ENCODE measurements around the gene ADAMTSL2. TPM values are rescaled to one million over a fixed set of nuclear protein-coding genes. Genes with fewer than 3 reads are reported as not detected.

Gene ADAMTSL2
- polyA plus RNA-seq, 1 donor (not counting 4 experiments of a cell fraction or from before 2014, with no cell fraction given) = not detected

- no peak overlapping the region for H3K4me3 ChIP-seq (ENCODE audit: control insufficient read depth in 2 of 3, extremely low read depth in 1 of 3, insufficient read depth in 2 of 3, low read depth in 1 of 3, low read length in 3 of 3)
- H3K4me2 ChIP-seq (ENCODE audit: control insufficient read depth, extremely low read depth, insufficient read depth, low read depth, low read length) = no peak overlapping the region
- no peaks in the 10 kb centered on the region for H3K4me1 ChIP-seq (ENCODE audit: control insufficient read depth, extremely low read depth, insufficient read depth, low read length)
- no peaks in the 10 kb centered on the region for H3K9me1 ChIP-seq (ENCODE audit: control insufficient read depth, extremely low read depth, insufficient read depth, low read length)
- peaks cover 69% of the 10 kb centered on the region for H3K27me3 ChIP-seq (ENCODE audit: control insufficient read depth, extremely low read depth, insufficient read depth, low read length)
- H3K9me3 ChIP-seq (ENCODE audit: control insufficient read depth, low read depth, low read length) = no peaks in the 10 kb centered on the region
- DNase-seq (ENCODE audit: low read depth, low spot score) = no peak
- H2AFZ ChIP-seq (ENCODE audit: control insufficient read depth, low read length) = no peak overlapping the region
- FAIRE-seq = no peak
- no peaks in the 10 kb centered on the region for H3K36me3 ChIP-seq (ENCODE audit: control insufficient read depth in 2 of 2, extremely low read depth in 1 of 2, insufficient read depth in 2 of 2, low read length in 2 of 2)
- TF ChIP-seq CTCF (optimal IDR thresholded peaks at IDR 0.05 in 1 of 3, IDR thresholded peaks at IDR 0.05 in 1 of 3, conservative IDR thresholded peaks at IDR 0.05 in 1 of 3; ENCODE audit: extremely low read depth in 1 of 3, insufficient read depth in 2 of 3, low read length in 3 of 3) (no peak), EZH2 (IDR thresholded peaks at IDR 0.05; ENCODE audit: low read length) (no peak)
- dilution Hi-C loops (cut with MboI; ENCODE audit: extremely low pct_ligation_motif_present, low sequenced_read_pairs) = no loop called here
- H3K27ac ChIP-seq (ENCODE audit: control insufficient read depth, insufficient read depth, low read length) = no peak overlapping the region
- H3K79me2 ChIP-seq (ENCODE audit: control insufficient read depth, insufficient read depth, low read length) = no peaks in the 10 kb centered on the region
- H3K9ac ChIP-seq (ENCODE audit: control insufficient read depth, extremely low read depth, insufficient read depth, low read length) = no peak overlapping the region
- no peaks in the 10 kb centered on the region for H4K20me1 ChIP-seq (ENCODE audit: control insufficient read depth, extremely low read depth, insufficient read depth, low read length)
Measured at GRCh38 chr9:133608889-133609288, 74.4 kb downstream of the ADAMTSL2 start.

GRCh38 chr9:133609311-133610098 is 75.0 kb downstream of the ADAMTSL2 start, which contains the start of gene FAM163B:
FAM163B (minus strand) TSS chr9:133609389; CDS start chr9:133580223, 29,166 bp downstream.
- DNase-seq (ENCODE audit: low read depth, low spot score) = no peak
- TF ChIP-seq CTCF (optimal IDR thresholded peaks at IDR 0.05 in 1 of 3, IDR thresholded peaks at IDR 0.05 in 1 of 3, conservative IDR thresholded peaks at IDR 0.05 in 1 of 3; ENCODE audit: extremely low read depth in 1 of 3, insufficient read depth in 2 of 3, low read length in 3 of 3) (no peak), EZH2 (IDR thresholded peaks at IDR 0.05; ENCODE audit: low read length) (no peak)
- dilution Hi-C loops (cut with MboI; ENCODE audit: extremely low pct_ligation_motif_present, low sequenced_read_pairs) = no loop called here
- H3K9me1 ChIP-seq (ENCODE audit: control insufficient read depth, extremely low read depth, insufficient read depth, low read length) = no peaks in the 10 kb centered on the region
- H4K20me1 ChIP-seq (ENCODE audit: control insufficient read depth, extremely low read depth, insufficient read depth, low read length) = no peaks in the 10 kb centered on the region
- no peak within 1 kb of the TSS for H3K9ac ChIP-seq (ENCODE audit: control insufficient read depth, extremely low read depth, insufficient read depth, low read length)
- peaks cover 74% of the 10 kb centered on the region for H3K27me3 ChIP-seq (ENCODE audit: control insufficient read depth, extremely low read depth, insufficient read depth, low read length)
- H2AFZ ChIP-seq (ENCODE audit: control insufficient read depth, low read length) = no peak within 1 kb of the TSS
- H3K36me3 ChIP-seq (ENCODE audit: control insufficient read depth in 2 of 2, extremely low read depth in 1 of 2, insufficient read depth in 2 of 2, low read length in 2 of 2) = no peaks in the 10 kb centered on the region
- H3K4me3 ChIP-seq (ENCODE audit: control insufficient read depth in 2 of 3, extremely low read depth in 1 of 3, insufficient read depth in 2 of 3, low read depth in 1 of 3, low read length in 3 of 3) = no peak within 1 kb of the TSS
- H3K79me2 ChIP-seq (ENCODE audit: control insufficient read depth, insufficient read depth, low read length) = no peaks in the 10 kb centered on the region
- no peaks in the 10 kb centered on the region for H3K4me1 ChIP-seq (ENCODE audit: control insufficient read depth, extremely low read depth, insufficient read depth, low read length)
- H3K4me2 ChIP-seq (ENCODE audit: control insufficient read depth, extremely low read depth, insufficient read depth, low read depth, low read length) = no peak within 1 kb of the TSS
- no peak for FAIRE-seq
- no peaks in the 10 kb centered on the region for H3K9me3 ChIP-seq (ENCODE audit: control insufficient read depth, low read depth, low read length)
- H3K27ac ChIP-seq (ENCODE audit: control insufficient read depth, insufficient read depth, low read length) = no peak within 1 kb of the TSS
